Esophagus (tissue), 2 donors: ENCODE measurements around the gene PLCXD1. TPM values are rescaled to one million over a fixed set of nuclear protein-coding genes. Genes with fewer than 3 reads are reported as not detected.

Experiments
- polyA plus RNA-seq, 2 donors: library from polyadenylated mRNA; stranded (reverse); fragments of 200-250 nt; gene quantifications; one replicate each; pipeline ENCODE4 v1.2.3, GENCODE V29; 2013
- donor health status: healthy with polysubstance abuse.
- donor health status: Bipolar disorder and iron deficiency.

Gene PLCXD1
- polyA plus RNA-seq, 2 donors, result 14.5 to 19.3 TPM

Other genes with a start within 250 kb of the PLCXD1 start
- gene GTPBP6, start 37.4 kb downstream of the PLCXD1 start, polyA plus RNA-seq, result 10 to 100 TPM; 26.4 to 35.3 TPM
- 10 to 100 TPM; 18.5 to 54.1 TPM for gene PPP2R3B, start 105.5 kb downstream of the PLCXD1 start, polyA plus RNA-seq